H1 (cell line): ENCODE data around the gene MCMBP. TPM values are rescaled to one million over a fixed set of nuclear protein-coding genes. Genes with fewer than 3 reads are reported as not detected.
"Not testable (repeated sequence)": the region's sequence is repeated elsewhere in the genome, so short reads cannot be mapped to it uniquely, and the experiment has no call there.

Experiments used
- CTCF ChIA-PET: fragments of 300-600 bp; sonication (Branson Sonifier 250); formaldehyde crosslinking; loops from one replicate; lab custom pipeline; 2021; ENCODE audit not compliant: partially characterized antibody; lab: Charles Lee
- POLR2A ChIA-PET: fragments of 300-600 bp; sonication (Branson Sonifier 250); formaldehyde crosslinking; loops from one replicate; lab custom pipeline; 2021; ENCODE audit warnings: inconsistent platforms; ENCODE audit not compliant: partially characterized antibody; lab: Charles Lee
- DNase-seq, 2 experiments: peaks; one replicate each; pipeline versions ENCODE4 v3.0.0 to v3.0.0-alpha.2; 2010 to 2022; ENCODE audit warnings: low spot score in 2 of 2, low read depth in 1 of 2, mixed read lengths in 1 of 2
- FAIRE-seq: peaks from 2 replicates; lab custom pipeline; 2011; peaks lifted over from hg19 to GRCh38; lab: Jason Lieb, UNC
- H2AFZ ChIP-seq: 2 replicates; pipeline ENCODE4 v1.8.1; 2012; ENCODE audit warnings: low read length, inconsistent platforms
- H2AK5ac ChIP-seq: 2 replicates; pipeline ENCODE4 v1.6.1; 2013; ENCODE audit warnings: low read depth, low read length
- H2BK120ac ChIP-seq: replicated peaks from 2 replicates; pipeline ENCODE3; 2013; ENCODE audit warnings: low read depth, low read length, inconsistent platforms
- H2BK12ac ChIP-seq: 2 replicates; pipeline ENCODE4 v1.6.1; 2013; ENCODE audit warnings: low read depth, low read length
- H2BK15ac ChIP-seq: 2 replicates; pipeline ENCODE4 v1.6.1; 2013; ENCODE audit warnings: low read length
- H2BK20ac ChIP-seq: 2 replicates; pipeline ENCODE4 v1.6.1; 2013; ENCODE audit warnings: low read length
- H2BK5ac ChIP-seq: 2 replicates; pipeline ENCODE4 v1.6.1; 2013; ENCODE audit warnings: low read depth, low read length
- H3K14ac ChIP-seq: 2 replicates; pipeline ENCODE4 v1.6.1; 2013; ENCODE audit warnings: inconsistent platforms; ENCODE audit not compliant: insufficient read length
- H3K18ac ChIP-seq: 2 replicates; pipeline ENCODE4 v1.6.1; 2013; ENCODE audit warnings: low read length; ENCODE audit errors: extremely low read depth
- H3K23ac ChIP-seq: 2 replicates; pipeline ENCODE4 v1.6.1; 2013; ENCODE audit warnings: inconsistent platforms; ENCODE audit not compliant: insufficient read length
- H3K23me2 ChIP-seq: 2 replicates; pipeline ENCODE4 v1.6.1; 2013; ENCODE audit warnings: low read depth, low read length
- H3K27ac ChIP-seq: 2 replicates; pipeline ENCODE4 v1.6.1; 2011; ENCODE audit warnings: low read depth, low read length, inconsistent platforms
- H3K27me3 ChIP-seq, 4 experiments: replicated peaks in 1 of 4; 1 replicate in 1 of 4; 2 replicates in 3 of 4; pipeline versions ENCODE4 v1.6.1 to v1.8.1; 2011 to 2013; ENCODE audit warnings: low read length in 3 of 4, mild to moderate bottlenecking in 3 of 4, inconsistent platforms in 2 of 4, mixed read lengths in 2 of 4, moderate library complexity in 1 of 4; ENCODE audit not compliant: control insufficient read depth in 3 of 4, insufficient read depth in 3 of 4; ENCODE audit errors: extremely low read depth in 1 of 4
- H3K36me3 ChIP-seq, 4 experiments: 2 replicates each; pipeline versions ENCODE4 v1.6.1 to v1.8.1; 2011 to 2013; ENCODE audit warnings: mild to moderate bottlenecking in 4 of 4, low read length in 3 of 4, moderate library complexity in 2 of 4, control low read depth in 1 of 4, inconsistent platforms in 1 of 4; ENCODE audit not compliant: insufficient read depth in 4 of 4, control insufficient read depth in 2 of 4
- H3K4ac ChIP-seq: replicated peaks from 2 replicates; pipeline ENCODE3; 2013; ENCODE audit warnings: low read length, low read depth, mixed read lengths, inconsistent platforms; ENCODE audit not compliant: insufficient read length
- H3K4me1 ChIP-seq, 4 experiments: replicated peaks in 1 of 4; 1 replicate in 1 of 4; 2 replicates in 3 of 4; pipeline versions ENCODE4 v1.6.1 to v1.8.1; 2011 to 2013; ENCODE audit warnings: low read length in 3 of 4, inconsistent platforms in 2 of 4, mixed read lengths in 1 of 4; ENCODE audit not compliant: insufficient read depth in 4 of 4, control insufficient read depth in 3 of 4
- H3K4me2 ChIP-seq, 2 experiments: 2 replicates each; pipeline versions ENCODE4 v1.6.1 to v1.8.1; 2011 to 2013; ENCODE audit warnings: low read depth in 2 of 2, low read length in 2 of 2, control low read depth in 1 of 2, inconsistent platforms in 1 of 2, mild to moderate bottlenecking in 1 of 2; ENCODE audit not compliant: insufficient read depth in 1 of 2
- H3K4me3 ChIP-seq, 4 experiments: fragments of 200-600, 300-600 bp in 1 of 4; sonication (generic), shearing (Covaris generic), sonication (Bioruptor Twin) in 1 of 4; 2 replicates each; pipeline versions ENCODE4 v1.5.1 to v1.8.1; 2011 to 2016; ENCODE audit warnings: low read length in 4 of 4, low read depth in 3 of 4, control low read depth in 2 of 4, inconsistent platforms in 2 of 4, mild to moderate bottlenecking in 2 of 4, mixed read lengths in 1 of 4, moderate library complexity in 1 of 4; ENCODE audit not compliant: insufficient read depth in 2 of 4; ENCODE audit errors: extremely low read depth in 1 of 4
- H3K56ac ChIP-seq: replicated peaks from 2 replicates; pipeline ENCODE3; 2013; ENCODE audit warnings: low read depth, mild to moderate bottlenecking, mixed read lengths, low read length, inconsistent platforms; ENCODE audit not compliant: insufficient read length
- H3K79me1 ChIP-seq: 2 replicates; pipeline ENCODE4 v1.6.1; 2013; ENCODE audit warnings: low read depth, low read length, control low read depth
- H3K79me2 ChIP-seq, 2 experiments: 2 replicates each; pipeline versions ENCODE4 v1.6.1 to v1.8.1; 2012 to 2013; ENCODE audit warnings: low read length in 2 of 2, mild to moderate bottlenecking in 2 of 2, inconsistent platforms in 1 of 2; ENCODE audit not compliant: insufficient read depth in 2 of 2, control insufficient read depth in 1 of 2
- H3K9ac ChIP-seq, 4 experiments: replicated peaks in 1 of 4; 1 replicate in 1 of 4; 2 replicates in 3 of 4; pipeline versions ENCODE4 v1.6.1 to v1.8.1; 2011 to 2013; ENCODE audit warnings: low read depth in 3 of 4, low read length in 3 of 4, control low read depth in 2 of 4, mild to moderate bottlenecking in 2 of 4, moderate library complexity in 2 of 4, inconsistent platforms in 1 of 4; ENCODE audit errors: extremely low read depth in 1 of 4
- H3K9me3 ChIP-seq, 2 experiments: 2 replicates each; pipeline versions ENCODE4 v1.6.1 to v1.8.1; 2012 to 2013; ENCODE audit warnings: mild to moderate bottlenecking in 2 of 2, moderate library complexity in 2 of 2, control low read depth in 1 of 2, inconsistent platforms in 1 of 2, low read depth in 1 of 2, low read length in 1 of 2, mixed read lengths in 1 of 2; ENCODE audit not compliant: insufficient read depth in 2 of 2
- H4K20me1 ChIP-seq, 2 experiments: replicated peaks in 1 of 2; 2 replicates each; pipeline versions ENCODE3 to v1.8.1; 2011 to 2013; ENCODE audit warnings: inconsistent platforms in 2 of 2, low read length in 2 of 2, mild to moderate bottlenecking in 1 of 2; ENCODE audit not compliant: insufficient read depth in 2 of 2, control insufficient read depth in 1 of 2
- H4K5ac ChIP-seq: 2 replicates; pipeline ENCODE4 v1.6.1; 2013; ENCODE audit warnings: low read length, low read depth, mixed read lengths, inconsistent platforms; ENCODE audit not compliant: insufficient read length
- H4K8ac ChIP-seq: 2 replicates; pipeline ENCODE4 v1.8.0; 2013; ENCODE audit warnings: mild to moderate bottlenecking, moderate library complexity, low read length, inconsistent platforms; ENCODE audit not compliant: insufficient read depth; ENCODE audit errors: extremely low read depth
- H4K91ac ChIP-seq: replicated peaks from 2 replicates; pipeline ENCODE3; 2013; ENCODE audit warnings: low read length, mixed read lengths, inconsistent platforms; ENCODE audit not compliant: insufficient read length
- WGBS, 2 experiments: shearing (Covaris generic) in 1 of 2; methylation state at CpG; one replicate each; pipeline versions ENCODE4 v1.1.6 to v1.1.7; 2013 to 2015; ENCODE audit warnings: low lambda C conversion rate in 2 of 2, mixed read lengths in 2 of 2, inconsistent platforms in 1 of 2, low coverage in 1 of 2, missing lambda C conversion rate in 1 of 2; ENCODE audit not compliant: insufficient replicate concordance in 2 of 2, insufficient coverage in 1 of 2, insufficient read length in 1 of 2; ENCODE audit errors: extremely low coverage in 1 of 2, missing lambda C conversion rate in 1 of 2; 5-methylcytosine and 5-hydroxymethylcytosine counted together
- polyA plus RNA-seq, 7 experiments: library from polyadenylated mRNA; depleted of rRNA in 3 of 7; stranded (reverse) in 5 of 7; unstranded in 2 of 7; fragments of >200 nt in 5 of 7; fragments of 200-250 nt in 2 of 7; gene quantifications; 1 replicate in 5 of 7; 2 replicates in 1 of 7; 4 replicates in 1 of 7; pipeline versions ENCODE4 v1.2.1 to v1.2.3, GENCODE V29; 2011 to 2013; ENCODE audit warnings: missing spikeins in 2 of 7, mixed read lengths in 2 of 7
- total RNA-seq: library from RNA; stranded (reverse); fragmentation: NEBNext Ultra II Directional; extraction: Animal tissue kit (Norgen Biotek cat#: 25700); gene quantifications from 2 replicates; pipeline ENCODE4 v1.2.1, GENCODE V29; 2021

The MCMBP gene
- total and polyA plus RNA-seq, 2 of the 8 experiments (the other 6 are each of a cell fraction or from before 2014, with no cell fraction given), result 67.3 to 81.7 TPM

DNA sequence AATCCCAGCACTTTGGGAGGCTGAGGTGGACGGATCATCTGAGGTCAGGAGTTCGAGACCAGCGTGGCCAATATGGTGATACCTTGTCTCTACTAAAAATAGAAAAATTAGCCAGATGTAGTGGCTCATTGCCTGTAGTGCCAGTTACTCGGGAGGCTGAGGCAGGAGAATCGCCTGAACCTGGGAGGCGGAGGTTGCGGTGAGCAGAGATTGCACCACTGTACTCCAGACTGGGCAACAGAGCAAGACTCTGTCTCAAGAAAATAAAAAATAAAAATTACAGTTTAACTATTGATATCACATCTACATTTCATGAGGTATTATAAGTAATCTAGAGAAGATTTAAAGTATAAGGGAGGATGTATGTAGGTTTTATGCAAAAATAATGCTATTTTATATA, 35.1 kb upstream of the MCMBP start:
- H3K18ac ChIP-seq, H4K8ac ChIP-seq, H4K20me1 ChIP-seq, H4K91ac ChIP-seq, H2AFZ ChIP-seq, H3K23ac ChIP-seq, DNase-seq, H3K4me3 ChIP-seq, H3K27me3 ChIP-seq, H2BK20ac ChIP-seq, POLR2A ChIA-PET, H3K14ac ChIP-seq, FAIRE-seq, H2BK120ac ChIP-seq, H2BK15ac ChIP-seq, H3K79me1 ChIP-seq, H3K56ac ChIP-seq, H3K4me2 ChIP-seq, H3K4me1 ChIP-seq, CTCF ChIA-PET, H3K23me2 ChIP-seq, H2AK5ac ChIP-seq, H2BK5ac ChIP-seq, H3K9ac ChIP-seq, H3K9me3 ChIP-seq, H3K27ac ChIP-seq, H3K79me2 ChIP-seq, H3K4ac ChIP-seq, H2BK12ac ChIP-seq, H4K5ac ChIP-seq: not testable (repeated sequence)
- H3K36me3 ChIP-seq, result peaks cover 6 to 70% (median 33%) of the 10 kb centered on the region in 4 experiments; a peak in 7 of 8 replicates
- WGBS, 2 experiments, result 96% methylated on average over 7 of the region's 7 CpGs; no CpG with 5 or more reads in 1 of the 2 experiments
